Measurements from ENCODE around the gene METTL23.
"Not testable (repeated sequence)": the region's sequence is repeated elsewhere in the genome, so short reads cannot be mapped to it uniquely, and the experiment has no call there.

The METTL23 gene

GRCh38 chr17:76696763-76697701, 29.6 kb upstream of the METTL23 start:
- no peak for TF ChIP-seq CTCF (conservative IDR thresholded peaks at IDR 0.05; ENCODE audit: low read depth, low read length)
- no peak for DNase-seq (ENCODE audit: low read depth)
- H3K4me3 ChIP-seq (ENCODE audit: low read length) = no peak overlapping the region

- TF ChIP-seq CTCF (conservative IDR thresholded peaks at IDR 0.05; ENCODE audit: low read depth, low read length) = no peak
- no peak for DNase-seq (ENCODE audit: low read depth)
- H3K4me3 ChIP-seq (ENCODE audit: low read length) = no peak overlapping the region
Measured at GRCh38 chr17:76697702-76698465, 28.8 kb upstream of the METTL23 start.

GRCh38 chr17:76698466-76698977, 28.1 kb upstream of the METTL23 start:
- not testable (repeated sequence) for DNase-seq (ENCODE audit: low read depth); H3K4me3 ChIP-seq (ENCODE audit: low read length)

- TF ChIP-seq CTCF (conservative IDR thresholded peaks at IDR 0.05; ENCODE audit: low read depth, low read length) = no peak
- no peak overlapping the region for H3K4me3 ChIP-seq (ENCODE audit: low read length)
- no peak for DNase-seq (ENCODE audit: low read depth)
Measured at GRCh38 chr17:76700270-76700616, 26.4 kb upstream of the METTL23 start.

- no peak for TF ChIP-seq CTCF (conservative IDR thresholded peaks at IDR 0.05; ENCODE audit: low read depth, low read length)
- peak overlapping the region; percentile 4 for H3K4me3 ChIP-seq (ENCODE audit: low read length)
- no peak for DNase-seq (ENCODE audit: low read depth)
Measured at GRCh38 chr17:76700617-76701470, 25.8 kb upstream of the METTL23 start.

- no peak for TF ChIP-seq CTCF (conservative IDR thresholded peaks at IDR 0.05; ENCODE audit: low read depth, low read length)
- no peak for DNase-seq (ENCODE audit: low read depth)
- H3K4me3 ChIP-seq (ENCODE audit: low read length) = no peak overlapping the region
Measured at GRCh38 chr17:76701471-76701967, 25.1 kb upstream of the METTL23 start.

- no peak overlapping the region for H3K4me3 ChIP-seq (ENCODE audit: low read length)
- DNase-seq (ENCODE audit: low read depth) = no peak
- TF ChIP-seq CTCF (conservative IDR thresholded peaks at IDR 0.05; ENCODE audit: low read depth, low read length) = no peak
Measured at GRCh38 chr17:76702076-76702475, 24.6 kb upstream of the METTL23 start.
